AG10803 (cell line): ENCODE results near the gene TIMM8A.

ENCODE experiments used
- DNase-seq: peaks from one replicate; pipeline ENCODE4 v3.0.0; 2010; ENCODE audit warnings: low read depth
- H3K4me3 ChIP-seq: 2 replicates; pipeline ENCODE4 v1.5.1; 2011; ENCODE audit warnings: mild to moderate bottlenecking, low read length, control low read depth
- TF ChIP-seq, protein P1 (sequence below): conservative IDR thresholded peaks from 2 replicates; pipeline ENCODE4 v1.5.1; 2011; ENCODE audit warnings: mild to moderate bottlenecking, low read length, control low read depth, inconsistent platforms

TIMM8A gene

GRCh38 chrX:101390664-101391525 lies 42.4 kb upstream of the TIMM8A start, which contains the start of gene RPL36A:
TSS of gene RPL36A (plus strand) at chrX:101391011. CDS start at chrX:101391044, 33 bp downstream.
- TF ChIP-seq, protein P1, sequence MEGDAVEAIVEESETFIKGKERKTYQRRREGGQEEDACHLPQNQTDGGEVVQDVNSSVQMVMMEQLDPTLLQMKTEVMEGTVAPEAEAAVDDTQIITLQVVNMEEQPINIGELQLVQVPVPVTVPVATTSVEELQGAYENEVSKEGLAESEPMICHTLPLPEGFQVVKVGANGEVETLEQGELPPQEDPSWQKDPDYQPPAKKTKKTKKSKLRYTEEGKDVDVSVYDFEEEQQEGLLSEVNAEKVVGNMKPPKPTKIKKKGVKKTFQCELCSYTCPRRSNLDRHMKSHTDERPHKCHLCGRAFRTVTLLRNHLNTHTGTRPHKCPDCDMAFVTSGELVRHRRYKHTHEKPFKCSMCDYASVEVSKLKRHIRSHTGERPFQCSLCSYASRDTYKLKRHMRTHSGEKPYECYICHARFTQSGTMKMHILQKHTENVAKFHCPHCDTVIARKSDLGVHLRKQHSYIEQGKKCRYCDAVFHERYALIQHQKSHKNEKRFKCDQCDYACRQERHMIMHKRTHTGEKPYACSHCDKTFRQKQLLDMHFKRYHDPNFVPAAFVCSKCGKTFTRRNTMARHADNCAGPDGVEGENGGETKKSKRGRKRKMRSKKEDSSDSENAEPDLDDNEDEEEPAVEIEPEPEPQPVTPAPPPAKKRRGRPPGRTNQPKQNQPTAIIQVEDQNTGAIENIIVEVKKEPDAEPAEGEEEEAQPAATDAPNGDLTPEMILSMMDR = peak; percentile 71
- peak; percentile 87 for DNase-seq
- peak within 1 kb of the TSS; percentile 76 for H3K4me3 ChIP-seq

GRCh38 chrX:101388604-101389003 lies 40.1 kb upstream of the TIMM8A start:
- no peak for DNase-seq
- H3K4me3 ChIP-seq = no peak overlapping the region
- TF ChIP-seq, protein P1 = no peak

- TF ChIP-seq, protein P1 = no peak
- H3K4me3 ChIP-seq = no peak overlapping the region
- DNase-seq = no peak
Observed at GRCh38 chrX:101386542-101386885, 38.0 kb upstream of the TIMM8A start.

DNA sequence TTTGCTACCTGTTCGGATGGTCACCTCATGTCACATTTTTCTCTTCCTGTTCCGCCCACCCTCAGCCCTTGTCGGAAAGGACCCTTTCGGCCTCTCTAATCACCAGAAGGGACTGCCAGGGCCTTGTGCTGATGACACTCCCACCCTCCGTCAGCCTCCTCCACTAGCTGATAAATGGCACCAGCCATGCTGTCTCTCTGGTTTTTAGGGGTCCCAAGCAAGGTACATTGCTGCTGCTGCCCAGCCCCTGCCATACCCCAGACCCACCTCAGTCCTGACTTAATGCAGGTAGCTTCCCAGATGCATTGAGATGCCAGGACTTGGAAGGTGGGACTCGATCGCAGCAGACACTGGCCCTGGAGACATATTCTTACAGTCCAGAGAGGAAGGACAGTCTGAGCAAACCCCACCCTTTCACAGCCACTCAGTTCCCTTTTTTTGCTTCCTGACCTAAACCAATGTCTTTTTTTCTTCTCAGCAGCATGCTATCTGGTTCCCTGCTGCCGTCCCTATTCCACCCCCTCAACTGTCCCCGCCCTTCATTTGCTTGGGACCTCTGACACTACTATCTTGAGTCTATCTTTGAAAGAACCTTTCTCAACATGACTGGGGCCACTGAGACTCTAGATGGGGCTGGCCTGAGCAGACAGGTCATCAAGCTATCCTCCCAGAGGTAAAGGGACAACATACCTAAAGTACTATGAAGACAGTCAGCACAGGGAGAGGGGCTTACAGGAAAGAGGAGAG lies 37.4 kb upstream of the TIMM8A start, which contains the start of gene BTK:
Gene BTK, minus strand, starts transcription at position 397 of the 747 bp plus-strand sequence. CDS start 10,907 bp downstream, outside the sequence.
- H3K4me3 ChIP-seq = no peak within 1 kb of the TSS
- no peak for DNase-seq
- TF ChIP-seq, protein P1 = no peak

DNA sequence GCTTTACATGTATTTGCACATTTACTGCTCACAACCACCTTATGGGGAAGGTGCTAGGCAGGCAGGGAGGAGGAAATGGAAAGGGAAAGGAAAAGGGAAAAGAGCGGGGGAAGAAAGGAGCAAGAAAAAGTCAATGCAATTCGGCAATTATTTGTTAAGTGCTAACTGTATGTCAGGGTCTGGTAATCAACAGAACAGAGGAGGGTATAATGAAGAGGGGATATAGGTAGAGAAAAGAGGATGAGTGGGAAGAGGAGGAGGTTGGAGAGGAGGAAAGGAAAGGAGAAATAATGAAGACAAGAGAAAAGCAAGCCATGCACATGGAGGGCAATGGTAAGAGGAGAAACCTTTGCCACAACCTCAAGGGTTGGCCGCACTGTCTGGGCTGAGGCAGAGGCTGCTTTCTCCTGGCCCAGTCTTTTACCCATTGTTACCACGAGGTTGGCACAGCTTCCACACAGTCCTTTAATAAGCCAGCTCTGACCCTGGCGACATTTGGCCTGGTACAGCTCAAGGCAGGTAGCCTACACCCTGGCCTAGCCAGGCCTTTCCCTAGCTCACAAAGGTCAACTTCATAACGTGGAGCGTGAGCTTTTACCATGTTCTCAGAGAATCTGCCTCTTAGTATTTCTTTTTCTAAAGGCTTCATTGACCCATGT lies 36.6 kb upstream of the TIMM8A start:
- H3K4me3 ChIP-seq = no peak overlapping the region

GRCh38 chrX:101383679-101384205 lies 35.2 kb upstream of the TIMM8A start:
- H3K4me3 ChIP-seq = no peak overlapping the region
- TF ChIP-seq, protein P1 = no peak

More for the DNA sequence above, 36.6 kb upstream of the TIMM8A start:
- DNase-seq = no peak
- TF ChIP-seq, protein P1 = no peak

More at GRCh38 chrX:101383679-101384205, 35.2 kb upstream of the TIMM8A start:
- DNase-seq = no peak
